ENCODE results near the gene PDHB.
A peak's percentile ranks its signal among the peaks of the same experiment; 100 is the strongest.

PDHB gene

GRCh38 chr3:58424613-58425012 is 9.0 kb downstream of the PDHB start:
- H3K36me3 Mint-ChIP-seq (ENCODE audit: low read depth) = peaks cover 61% of the 10 kb centered on the region
- H3K4me1 Mint-ChIP-seq (ENCODE audit: low read depth) = peaks cover 2% of the 10 kb centered on the region
- no peaks in the 10 kb centered on the region for H3K9me3 Mint-ChIP-seq
- no peaks in the 10 kb centered on the region for H3K27me3 Mint-ChIP-seq (ENCODE audit: low read depth)
- H3K27ac Mint-ChIP-seq = no peak overlapping the region
- H3K4me3 Mint-ChIP-seq = no peak overlapping the region
- DNase-seq (ENCODE audit: low spot score) = no peak

- Mint-ChIP-seq H3K4me3 (no peak overlapping the region), H3K36me3 (ENCODE audit: low read depth) (peaks cover 50% of the 10 kb centered on the region), H3K4me1 (ENCODE audit: low read depth) (peaks cover 6% of the 10 kb centered on the region), H3K27me3 (ENCODE audit: low read depth) (no peaks in the 10 kb centered on the region), H3K27ac (no peak overlapping the region), H3K9me3 (no peaks in the 10 kb centered on the region)
- no peak for DNase-seq (ENCODE audit: low spot score)
Measured at GRCh38 chr3:58422756-58423325, 10.8 kb downstream of the PDHB start.

- Mint-ChIP-seq H3K27ac (no peak overlapping the region), H3K36me3 (ENCODE audit: low read depth) (peaks cover 39% of the 10 kb centered on the region), H3K9me3 (no peaks in the 10 kb centered on the region), H3K4me3 (no peak overlapping the region), H3K27me3 (ENCODE audit: low read depth) (no peaks in the 10 kb centered on the region), H3K4me1 (ENCODE audit: low read depth) (peaks cover 6% of the 10 kb centered on the region)
- DNase-seq (ENCODE audit: low spot score) = no peak
Measured at GRCh38 chr3:58421004-58421403, 12.6 kb downstream of the PDHB start.

- Mint-ChIP-seq H3K27ac (peak overlapping the region; percentile 8), H3K4me1 (ENCODE audit: low read depth) (peaks cover 6% of the 10 kb centered on the region), H3K36me3 (ENCODE audit: low read depth) (peaks cover 32% of the 10 kb centered on the region), H3K4me3 (no peak overlapping the region), H3K27me3 (ENCODE audit: low read depth) (no peaks in the 10 kb centered on the region), H3K9me3 (no peaks in the 10 kb centered on the region)
- no peak for DNase-seq (ENCODE audit: low spot score)
Measured at GRCh38 chr3:58419780-58420507, 13.7 kb downstream of the PDHB start.

- no peak for DNase-seq (ENCODE audit: low spot score)
- Mint-ChIP-seq H3K36me3 (ENCODE audit: low read depth) (peaks cover 32% of the 10 kb centered on the region), H3K27me3 (ENCODE audit: low read depth) (no peaks in the 10 kb centered on the region), H3K4me3 (no peak overlapping the region), H3K4me1 (ENCODE audit: low read depth) (peaks cover 11% of the 10 kb centered on the region), H3K9me3 (no peaks in the 10 kb centered on the region), H3K27ac (no peak overlapping the region)
Measured at GRCh38 chr3:58418227-58418626, 15.4 kb downstream of the PDHB start.

GRCh38 chr3:58417075-58417474 is 16.6 kb downstream of the PDHB start:
- H3K27ac Mint-ChIP-seq = no peak overlapping the region
- DNase-seq (ENCODE audit: low spot score) = no peak
- H3K4me1 Mint-ChIP-seq (ENCODE audit: low read depth) = peaks cover 11% of the 10 kb centered on the region
- H3K4me3 Mint-ChIP-seq = no peak overlapping the region
- H3K27me3 Mint-ChIP-seq (ENCODE audit: low read depth) = no peaks in the 10 kb centered on the region
- H3K36me3 Mint-ChIP-seq (ENCODE audit: low read depth) = peaks cover 27% of the 10 kb centered on the region
- H3K9me3 Mint-ChIP-seq = no peaks in the 10 kb centered on the region

- DNase-seq (ENCODE audit: low spot score) = no peak
Measured at GRCh38 chr3:58416191-58416590, 17.4 kb downstream of the PDHB start.

GRCh38 chr3:58414538-58415197 is 19.0 kb downstream of the PDHB start:
- H3K27me3 Mint-ChIP-seq (ENCODE audit: low read depth) = no peaks in the 10 kb centered on the region
- H3K27ac Mint-ChIP-seq = no peak overlapping the region
- no peak overlapping the region for H3K4me3 Mint-ChIP-seq
- H3K4me1 Mint-ChIP-seq (ENCODE audit: low read depth) = peaks cover 8% of the 10 kb centered on the region
- H3K36me3 Mint-ChIP-seq (ENCODE audit: low read depth) = peaks cover 20% of the 10 kb centered on the region
- H3K9me3 Mint-ChIP-seq = no peaks in the 10 kb centered on the region
- DNase-seq (ENCODE audit: low spot score) = peak; percentile 27

More at GRCh38 chr3:58416191-58416590, 17.4 kb downstream of the PDHB start:
- H3K36me3 Mint-ChIP-seq (ENCODE audit: low read depth) = peaks cover 24% of the 10 kb centered on the region
- H3K9me3 Mint-ChIP-seq = no peaks in the 10 kb centered on the region
- H3K27ac Mint-ChIP-seq = no peak overlapping the region
- H3K4me1 Mint-ChIP-seq (ENCODE audit: low read depth) = peaks cover 11% of the 10 kb centered on the region
- H3K27me3 Mint-ChIP-seq (ENCODE audit: low read depth) = no peaks in the 10 kb centered on the region
- no peak overlapping the region for H3K4me3 Mint-ChIP-seq

GRCh38 chr3:58411851-58412830 is 21.5 kb downstream of the PDHB start:
- Mint-ChIP-seq H3K36me3 (ENCODE audit: low read depth) (peaks cover 33% of the 10 kb centered on the region), H3K9me3 (no peaks in the 10 kb centered on the region), H3K27ac (no peak overlapping the region), H3K4me3 (no peak overlapping the region), H3K27me3 (ENCODE audit: low read depth) (no peaks in the 10 kb centered on the region), H3K4me1 (ENCODE audit: low read depth) (peaks cover 5% of the 10 kb centered on the region)
- no peak for DNase-seq (ENCODE audit: low spot score)

- H3K27ac Mint-ChIP-seq = no peak overlapping the region
- H3K4me1 Mint-ChIP-seq (ENCODE audit: low read depth) = peaks cover 5% of the 10 kb centered on the region
- H3K9me3 Mint-ChIP-seq = no peaks in the 10 kb centered on the region
Measured at GRCh38 chr3:58411036-58411435, 22.6 kb downstream of the PDHB start.

GRCh38 chr3:58409663-58410062 is 24.0 kb downstream of the PDHB start:
- Mint-ChIP-seq H3K9me3 (no peaks in the 10 kb centered on the region), H3K36me3 (ENCODE audit: low read depth) (peaks cover 38% of the 10 kb centered on the region), H3K4me1 (ENCODE audit: low read depth) (peaks cover 5% of the 10 kb centered on the region), H3K27ac (no peak overlapping the region), H3K4me3 (no peak overlapping the region), H3K27me3 (ENCODE audit: low read depth) (no peaks in the 10 kb centered on the region)
- no peak for DNase-seq (ENCODE audit: low spot score)

More at GRCh38 chr3:58411036-58411435, 22.6 kb downstream of the PDHB start:
- no peaks in the 10 kb centered on the region for H3K27me3 Mint-ChIP-seq (ENCODE audit: low read depth)
- H3K36me3 Mint-ChIP-seq (ENCODE audit: low read depth) = peaks cover 38% of the 10 kb centered on the region
- DNase-seq (ENCODE audit: low spot score) = no peak
- no peak overlapping the region for H3K4me3 Mint-ChIP-seq

GRCh38 chr3:58408906-58409305 is 24.7 kb downstream of the PDHB start:
- peaks cover 36% of the 10 kb centered on the region for H3K36me3 Mint-ChIP-seq (ENCODE audit: low read depth)
- H3K4me3 Mint-ChIP-seq = no peak overlapping the region
- no peak overlapping the region for H3K27ac Mint-ChIP-seq
- H3K27me3 Mint-ChIP-seq (ENCODE audit: low read depth) = no peaks in the 10 kb centered on the region
- no peaks in the 10 kb centered on the region for H3K4me1 Mint-ChIP-seq (ENCODE audit: low read depth)
- no peaks in the 10 kb centered on the region for H3K9me3 Mint-ChIP-seq
- DNase-seq (ENCODE audit: low spot score) = no peak

- Mint-ChIP-seq H3K27me3 (ENCODE audit: low read depth) (no peaks in the 10 kb centered on the region), H3K9me3 (no peaks in the 10 kb centered on the region), H3K4me1 (ENCODE audit: low read depth) (peaks cover 4% of the 10 kb centered on the region), H3K36me3 (ENCODE audit: low read depth) (peaks cover 26% of the 10 kb centered on the region), H3K27ac (no peak overlapping the region), H3K4me3 (no peak overlapping the region)
- DNase-seq (ENCODE audit: low spot score) = no peak
Measured at GRCh38 chr3:58404396-58404795, 29.2 kb downstream of the PDHB start.

Measured in T-helper 2 cell treated with Interferon-gamma antibody and Interleukin-4, amounts not matched to agents 5 μg/mL and 100 μg/mL, for 36 hours (primary cell).